SKM-1 (cell line): Measurements from ENCODE around the gene CDRT4.

Source experiments
- DNase-seq: peaks from one replicate; lab custom pipeline; 2025; ENCODE audit not compliant: unreplicated experiment; lab: John Stamatoyannopoulos, UW

The CDRT4 gene

GRCh38 chr17:15432807-15433611 is 34.4 kb downstream of the CDRT4 start:
- DNase-seq: no peak

DNA sequence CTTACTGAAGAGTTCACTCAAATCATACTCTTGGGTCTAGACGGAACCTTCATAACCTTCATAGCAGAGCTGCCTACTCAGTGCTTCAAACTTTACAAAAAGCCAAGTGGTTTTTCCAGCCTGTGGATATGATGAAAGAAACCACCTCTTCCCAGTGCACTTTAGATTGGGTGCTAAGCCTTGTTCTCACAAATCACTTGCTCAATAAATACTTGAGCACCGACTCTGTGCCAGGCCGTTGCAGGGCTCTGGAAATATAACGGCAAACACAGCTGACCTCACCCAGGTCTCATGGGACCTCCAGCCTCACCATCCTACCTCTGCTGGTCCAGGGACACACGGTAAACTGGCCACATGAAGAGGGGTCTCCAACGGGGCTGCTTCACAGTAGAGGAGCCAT is 35.7 kb downstream of the CDRT4 start:
- no peak for DNase-seq

DNA sequence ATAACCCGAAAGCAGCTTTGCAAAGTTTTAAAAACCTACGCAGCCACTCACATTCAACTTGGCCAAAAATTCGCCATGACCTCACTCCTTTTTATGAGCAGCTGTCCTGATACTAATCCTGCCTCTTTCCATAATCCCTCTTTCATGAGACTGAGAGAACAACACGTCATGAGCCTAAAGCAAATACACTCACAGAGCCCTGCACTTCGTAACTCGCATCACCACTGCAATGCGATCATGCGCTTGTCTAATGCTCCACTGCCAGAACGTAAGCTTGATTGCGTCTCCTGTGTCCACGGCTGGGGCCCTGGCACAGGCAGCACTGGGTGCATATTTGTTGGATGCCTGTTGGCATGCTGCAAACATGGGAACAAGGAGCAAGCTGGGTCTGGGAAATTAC is 36.2 kb downstream of the CDRT4 start:
- DNase-seq: no peak

DNA sequence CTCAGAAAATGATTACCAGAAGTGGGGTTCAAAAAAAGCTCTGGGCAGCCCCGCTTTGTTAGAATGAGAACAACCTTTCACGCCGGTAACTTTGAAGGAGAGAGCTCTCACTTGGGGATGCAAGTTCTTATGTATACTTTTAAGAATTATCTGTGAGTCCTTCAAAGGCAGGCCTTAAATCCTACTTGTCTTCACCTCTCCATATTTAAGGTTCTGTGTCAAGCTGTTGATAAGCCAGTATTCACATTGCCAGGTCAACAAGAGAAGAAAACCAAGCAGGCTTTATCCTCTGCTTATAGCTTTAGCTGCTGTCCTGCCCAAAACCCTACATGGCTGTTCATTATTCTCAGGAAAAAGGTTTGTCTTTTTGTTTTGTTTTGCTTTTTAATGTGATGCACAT is 42.9 kb downstream of the CDRT4 start:
- DNase-seq: no peak

GRCh38 chr17:15422392-15422965 is 44.9 kb downstream of the CDRT4 start:
- no peak for DNase-seq

- no peak for DNase-seq
These were observed 48.6 kb downstream of the CDRT4 start for GRCh38 chr17:15418781-15419180.

DNA sequence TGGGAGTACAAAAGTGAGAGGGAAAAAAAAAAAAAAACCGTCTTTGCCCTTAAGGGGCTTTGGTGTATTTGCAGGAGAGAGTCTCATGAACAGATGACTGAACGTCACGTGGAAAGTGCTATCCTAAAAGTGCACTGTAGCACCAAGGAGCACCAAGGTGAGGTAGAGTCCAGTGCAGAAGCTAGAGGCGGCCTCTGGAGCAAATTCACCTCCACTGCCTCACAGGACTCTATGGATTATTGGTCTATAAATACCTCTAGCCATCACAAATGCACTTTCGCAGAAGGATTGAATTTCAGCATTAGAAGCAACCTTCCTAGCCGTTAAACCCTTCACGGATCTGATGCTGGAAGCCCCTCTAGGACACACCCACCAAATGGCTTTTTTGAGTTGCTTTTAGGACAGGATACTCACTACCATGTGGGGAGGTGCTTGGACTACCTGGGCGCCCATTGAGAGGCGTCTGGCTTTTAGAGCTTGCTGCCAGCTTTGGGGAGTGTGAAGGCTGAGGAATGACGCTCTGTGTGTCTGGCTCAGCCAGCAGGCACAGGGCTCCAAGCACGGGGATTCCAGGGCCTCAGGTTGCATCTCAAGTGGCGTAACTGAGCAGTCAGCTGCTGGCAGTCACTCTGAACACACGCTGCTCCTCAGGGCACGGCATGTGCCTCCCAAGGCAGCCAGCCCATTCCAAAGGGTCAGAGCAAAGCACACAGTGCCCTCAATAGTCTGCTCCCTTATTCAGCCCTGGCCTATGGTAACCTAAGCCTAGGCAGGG is 52.7 kb downstream of the CDRT4 start:
- no peak for DNase-seq

- no peak for DNase-seq
These were observed 54.2 kb downstream of the CDRT4 start for GRCh38 chr17:15413101-15413771.

DNA sequence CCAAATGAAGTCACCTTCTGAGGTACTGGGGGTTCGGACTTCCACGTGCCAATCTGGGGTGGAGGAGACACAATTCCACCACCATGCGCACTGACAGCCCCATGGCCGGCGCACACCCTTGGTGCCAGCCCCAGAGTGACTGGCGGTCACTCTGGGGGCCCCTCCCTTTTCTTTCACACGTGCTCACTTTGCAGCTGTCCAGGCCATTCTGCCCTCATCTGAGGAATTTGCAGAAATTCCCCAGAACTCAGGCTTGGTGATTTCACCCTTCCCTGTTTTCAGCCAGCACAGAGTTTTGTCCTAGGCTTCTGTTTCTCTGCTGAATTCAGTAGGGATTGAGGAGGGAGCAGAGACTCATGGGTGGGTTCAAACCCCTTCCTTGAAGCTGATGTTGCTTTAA is 54.8 kb downstream of the CDRT4 start:
- no peak for DNase-seq

- DNase-seq: peak; percentile 66
These were observed 55.8 kb downstream of the CDRT4 start for GRCh38 chr17:15411384-15412198.

- DNase-seq: no peak
These were observed 57.6 kb downstream of the CDRT4 start for GRCh38 chr17:15409721-15410250.

DNA sequence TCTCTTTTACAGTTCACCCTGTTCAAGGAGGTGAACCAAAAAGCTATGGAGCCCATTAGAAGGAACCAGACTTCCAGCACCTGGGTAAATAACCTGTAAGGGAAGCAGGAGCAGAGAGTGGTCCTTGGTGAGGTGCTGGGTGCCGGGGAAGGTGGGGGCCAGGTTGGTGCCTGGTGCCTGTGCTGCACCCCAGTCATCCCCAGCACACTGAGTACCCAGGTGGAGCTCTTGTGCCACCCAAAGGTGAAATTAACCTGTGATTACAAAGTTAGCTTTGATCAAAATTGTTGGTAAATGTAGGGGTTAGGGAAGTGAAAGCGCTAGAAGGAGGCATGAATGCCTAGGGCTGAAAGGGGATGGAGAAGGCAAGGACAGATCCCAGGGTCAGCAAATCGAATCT is 58.6 kb downstream of the CDRT4 start:
- DNase-seq: no peak

GRCh38 chr17:15406081-15406480 is 61.3 kb downstream of the CDRT4 start:
- no peak for DNase-seq

DNA sequence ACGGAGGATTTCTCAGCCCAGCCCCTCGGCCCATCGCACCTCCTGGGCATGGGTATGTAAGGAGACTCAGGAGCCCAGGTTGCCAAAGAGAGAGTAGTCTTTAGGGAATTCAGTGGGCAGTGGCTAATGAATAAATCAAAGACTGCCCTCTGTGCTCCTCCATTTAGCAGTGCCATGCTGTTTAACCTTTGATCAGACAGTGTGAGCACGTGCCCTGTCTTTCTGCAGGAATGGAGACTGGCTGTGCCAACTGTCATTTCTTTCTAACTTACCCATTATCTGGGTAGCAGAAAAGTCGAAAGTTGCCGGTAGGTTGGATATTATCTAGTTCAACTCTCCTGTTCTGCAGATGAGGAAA is 62.4 kb downstream of the CDRT4 start:
- DNase-seq: no peak

DNA sequence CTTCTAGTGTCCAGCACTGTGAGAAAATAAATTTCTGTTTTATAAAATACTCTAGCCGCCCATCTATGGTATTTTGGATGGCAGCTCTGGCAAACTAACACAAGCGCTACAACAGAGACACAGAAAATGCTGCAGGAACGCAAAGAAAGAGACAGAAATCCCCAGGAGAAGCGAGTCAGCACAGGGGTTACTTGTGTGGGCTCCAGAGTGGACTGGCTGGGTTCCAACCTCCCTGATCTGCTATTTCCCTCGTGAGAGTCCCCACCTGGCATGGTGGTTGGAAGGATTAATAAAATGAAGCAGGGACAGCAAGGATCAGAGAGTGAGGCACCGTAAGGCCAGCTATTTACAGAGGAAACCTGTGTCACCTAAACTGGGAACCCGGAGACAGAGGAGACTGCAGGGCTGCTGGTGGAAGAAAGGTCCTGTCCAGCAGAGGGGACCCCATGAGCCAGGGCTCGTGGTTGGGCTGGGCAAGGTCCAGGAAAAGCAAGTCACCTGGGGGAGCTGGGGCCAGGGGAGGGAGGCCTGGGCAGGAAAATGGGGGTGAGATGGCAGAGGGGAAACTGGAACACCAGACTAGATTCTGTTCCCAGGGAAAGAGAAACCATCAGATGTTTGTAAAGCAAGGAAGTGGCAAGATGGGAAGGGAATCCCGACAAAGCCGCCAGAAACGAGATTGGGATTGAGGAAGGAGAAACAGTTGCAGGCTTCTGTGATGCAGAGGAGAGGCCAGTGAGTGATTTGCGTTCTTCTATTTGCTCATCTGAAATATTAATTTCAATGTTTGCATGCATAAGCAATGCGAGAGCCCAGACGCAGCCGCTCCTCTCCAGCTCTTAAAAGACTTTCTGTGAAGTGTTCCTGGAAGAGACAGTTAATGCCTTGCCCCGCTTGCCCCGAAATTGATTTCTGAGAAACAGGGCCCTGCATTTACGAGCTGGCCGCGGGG is 63.0 kb downstream of the CDRT4 start:
- no peak for DNase-seq

- no peak for DNase-seq
These were observed 64.0 kb downstream of the CDRT4 start for GRCh38 chr17:15403276-15403939.

DNA sequence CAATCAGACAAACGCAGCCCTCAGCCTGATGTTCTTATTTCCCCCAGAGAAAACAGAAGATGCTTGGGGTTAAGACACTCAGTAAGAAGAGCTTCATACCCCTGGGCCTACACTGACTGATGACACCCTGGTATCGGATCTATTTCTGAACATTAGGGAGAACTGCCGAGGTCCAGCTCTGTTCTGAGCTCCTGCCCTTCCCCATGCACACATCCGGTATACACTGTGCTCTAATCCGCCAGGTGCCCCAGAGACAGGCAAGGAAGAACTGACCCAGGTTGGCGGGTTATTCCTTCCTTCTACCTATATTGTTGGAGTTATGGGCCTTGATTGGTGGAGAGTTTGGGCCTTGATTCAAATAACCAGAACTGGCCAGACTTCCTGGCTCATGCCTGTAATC is 68.0 kb downstream of the CDRT4 start:
- no peak for DNase-seq

DNA sequence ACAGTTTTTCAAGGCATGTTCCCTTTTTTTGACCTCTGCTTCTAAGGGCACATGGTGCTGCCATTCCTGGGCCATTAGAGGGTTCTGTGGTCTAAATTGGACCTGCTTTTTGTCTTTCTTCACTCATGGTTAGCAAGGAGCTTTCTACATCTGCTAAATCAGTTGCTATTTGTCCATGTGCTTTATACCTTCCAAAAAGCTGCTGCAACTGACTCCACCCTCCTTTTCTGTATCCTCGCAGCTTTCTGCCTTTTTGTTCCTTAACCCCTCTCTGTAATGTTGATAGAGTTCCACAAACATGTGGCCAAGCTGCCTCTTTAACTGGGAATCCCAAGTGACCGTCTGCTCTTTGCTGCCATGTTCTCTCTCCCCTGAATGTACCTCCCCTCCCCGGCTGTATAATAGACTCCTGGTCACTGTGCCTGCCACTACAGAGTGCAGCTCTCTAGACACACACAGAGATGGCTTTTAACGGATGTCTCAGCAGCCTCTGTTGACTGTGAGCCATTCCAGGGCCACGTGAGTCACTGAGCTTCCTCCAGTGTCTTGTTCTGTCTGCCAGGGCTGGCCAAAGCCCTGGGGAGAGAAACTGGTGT is 68.6 kb downstream of the CDRT4 start:
- no peak for DNase-seq

GRCh38 chr17:15398291-15398690 is 69.1 kb downstream of the CDRT4 start:
- no peak for DNase-seq
